Central memory CD4-positive, alpha-beta T cell (primary cell): ENCODE results near the gene PTTG1IP.

ENCODE experiments used
- DNase-seq: peaks from one replicate; pipeline ENCODE4 v3.0.0; 2022

Gene PTTG1IP

GRCh38 chr21:44862869-44863685 lies 10.4 kb downstream of the PTTG1IP start:
- DNase-seq: no peak

DNA sequence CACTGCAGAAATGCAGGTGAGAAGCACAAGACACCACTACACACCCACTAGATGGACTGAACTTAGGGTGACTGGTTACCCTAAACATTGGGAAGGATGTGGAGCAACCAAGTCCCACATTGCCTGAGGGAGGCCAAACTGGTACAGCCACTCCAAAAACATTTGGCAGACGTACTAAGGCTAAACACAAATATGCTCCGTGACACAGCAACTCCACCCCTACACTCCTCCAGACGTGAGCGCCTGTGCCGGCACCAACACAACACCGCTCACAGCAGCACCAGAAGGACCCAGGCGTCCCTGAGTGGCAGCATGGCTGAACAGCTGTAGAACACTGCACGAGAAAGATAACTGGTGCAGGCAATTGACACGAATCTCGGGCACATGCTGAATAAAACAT lies 14.7 kb downstream of the PTTG1IP start:
- no peak for DNase-seq

GRCh38 chr21:44858291-44858690 lies 15.2 kb downstream of the PTTG1IP start:
- no peak for DNase-seq

DNA sequence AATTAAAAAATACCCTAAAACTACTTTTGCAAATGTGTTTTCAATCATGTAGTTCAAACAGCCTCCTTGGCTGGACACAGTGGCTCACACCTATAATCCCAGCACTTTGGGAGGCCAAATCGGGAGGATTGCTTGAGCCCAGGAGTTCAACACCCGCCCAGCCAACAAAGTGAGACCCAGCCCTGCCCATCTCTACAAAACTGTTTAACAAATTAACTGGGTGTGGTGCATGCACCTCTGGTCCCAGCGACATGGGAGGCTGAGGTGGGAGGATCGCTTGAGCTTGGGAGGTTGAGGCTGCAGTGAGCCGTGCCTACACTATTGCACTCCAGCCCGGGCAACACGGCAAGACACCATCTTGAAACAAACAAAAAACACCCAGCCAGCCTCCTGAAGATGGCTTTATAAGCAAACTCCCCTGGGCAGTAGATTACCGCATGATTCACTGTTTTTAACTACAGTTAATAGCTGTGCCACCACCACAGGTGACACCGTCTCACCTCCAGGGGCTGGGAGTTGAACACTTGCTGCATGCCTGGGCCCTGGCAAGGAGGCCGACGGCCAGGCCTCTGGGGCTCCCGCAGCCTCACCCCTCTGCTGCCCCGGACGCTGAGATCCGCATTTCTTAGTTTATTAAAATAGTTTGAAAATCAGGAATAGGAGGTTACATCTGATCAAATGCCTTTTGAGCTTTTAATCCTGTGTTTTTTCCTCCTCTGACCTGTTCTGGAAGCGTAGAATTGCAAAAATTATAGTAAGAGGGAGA lies 16.2 kb downstream of the PTTG1IP start:
- no peak for DNase-seq

- no peak for DNase-seq
Observed at GRCh38 chr21:44856131-44856530, 17.4 kb downstream of the PTTG1IP start.

GRCh38 chr21:44855572-44855971 lies 17.9 kb downstream of the PTTG1IP start:
- DNase-seq: no peak

GRCh38 chr21:44854664-44855446 lies 18.6 kb downstream of the PTTG1IP start:
- no peak for DNase-seq

DNA sequence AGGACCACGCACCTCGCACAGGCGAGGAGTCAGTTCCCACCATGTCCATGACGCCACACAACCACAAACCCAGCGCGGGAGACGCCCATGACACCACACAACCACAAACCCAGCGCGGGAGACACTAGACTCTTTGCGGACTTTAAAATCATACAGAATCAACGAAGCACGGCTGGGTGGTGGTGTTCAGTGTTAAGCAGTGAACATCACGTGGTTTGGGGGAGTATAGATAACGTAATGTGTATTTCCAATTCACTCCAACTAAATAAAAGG lies 19.2 kb downstream of the PTTG1IP start:
- peak; percentile 19 for DNase-seq

DNA sequence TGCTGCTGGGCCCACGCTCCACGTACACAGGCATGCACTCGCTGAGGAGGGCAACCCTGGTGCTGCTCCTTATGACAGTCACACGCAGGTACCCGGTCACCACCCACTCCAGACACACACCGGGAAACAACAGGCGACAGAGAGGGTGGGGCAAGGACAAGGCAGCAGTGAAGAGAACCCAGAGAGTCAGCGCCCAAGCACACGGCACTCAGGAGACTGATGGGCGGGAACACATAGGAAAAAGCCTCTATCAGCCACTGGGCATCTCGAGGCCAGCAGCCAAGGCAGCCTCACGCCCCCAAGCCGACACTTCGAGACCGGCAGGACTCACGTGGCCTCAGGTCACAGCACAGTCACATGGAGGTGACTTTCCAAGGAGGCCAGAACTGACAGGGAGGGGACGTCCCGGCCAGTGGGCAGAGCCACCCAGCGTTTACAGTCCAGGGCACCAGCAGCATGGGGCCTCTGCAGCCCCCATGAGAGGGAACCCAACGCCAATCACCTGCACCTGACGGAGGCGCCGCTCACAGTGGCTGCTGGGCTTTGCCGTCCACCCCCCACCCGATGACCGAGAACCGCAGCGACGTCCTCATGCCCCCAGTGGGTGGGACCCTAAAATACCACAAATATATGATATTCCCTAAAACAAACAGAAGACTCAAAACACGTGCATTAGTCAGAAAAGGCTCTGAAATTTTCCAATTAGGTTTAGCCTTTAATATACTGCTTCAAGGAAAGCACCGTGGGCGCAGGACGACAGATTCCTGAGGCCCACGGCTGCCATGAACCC lies 19.7 kb downstream of the PTTG1IP start:
- DNase-seq: no peak

DNA sequence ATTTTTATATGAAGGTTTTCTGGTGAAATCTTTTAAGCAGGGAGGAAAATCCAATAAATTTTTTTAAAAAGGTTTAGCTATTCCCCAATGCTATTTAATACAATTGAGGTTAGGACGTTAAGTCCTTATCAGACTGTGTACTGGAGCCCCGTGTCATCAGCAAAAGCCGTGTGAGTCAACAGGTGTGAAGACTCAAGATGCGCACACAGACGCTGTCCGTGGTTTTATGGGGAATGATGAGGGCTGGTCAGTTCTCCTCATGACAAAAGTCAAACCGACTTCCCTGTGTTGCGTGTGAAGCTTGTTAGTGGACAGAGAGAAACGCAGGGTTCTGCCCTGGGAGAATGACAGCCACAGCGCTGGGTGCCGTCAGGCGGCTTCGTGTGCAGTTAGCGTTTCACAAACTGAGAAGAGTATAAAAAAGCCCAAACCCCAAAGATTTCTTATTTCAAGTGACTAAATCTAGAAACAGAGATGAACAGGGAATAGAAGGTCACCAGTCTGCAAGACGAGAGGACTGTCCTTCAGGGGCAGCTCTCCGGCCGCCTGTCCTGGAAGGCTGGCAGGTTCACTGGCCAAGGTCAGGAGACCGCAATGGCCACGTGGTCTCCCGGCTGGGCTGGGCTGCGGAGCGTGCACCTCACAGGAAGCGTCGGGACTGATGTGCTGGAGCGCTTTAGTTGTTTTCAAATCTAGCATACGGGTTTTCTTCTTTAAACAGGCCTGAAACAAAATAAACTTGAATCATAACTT lies 22.4 kb downstream of the PTTG1IP start:
- DNase-seq: no peak

DNA sequence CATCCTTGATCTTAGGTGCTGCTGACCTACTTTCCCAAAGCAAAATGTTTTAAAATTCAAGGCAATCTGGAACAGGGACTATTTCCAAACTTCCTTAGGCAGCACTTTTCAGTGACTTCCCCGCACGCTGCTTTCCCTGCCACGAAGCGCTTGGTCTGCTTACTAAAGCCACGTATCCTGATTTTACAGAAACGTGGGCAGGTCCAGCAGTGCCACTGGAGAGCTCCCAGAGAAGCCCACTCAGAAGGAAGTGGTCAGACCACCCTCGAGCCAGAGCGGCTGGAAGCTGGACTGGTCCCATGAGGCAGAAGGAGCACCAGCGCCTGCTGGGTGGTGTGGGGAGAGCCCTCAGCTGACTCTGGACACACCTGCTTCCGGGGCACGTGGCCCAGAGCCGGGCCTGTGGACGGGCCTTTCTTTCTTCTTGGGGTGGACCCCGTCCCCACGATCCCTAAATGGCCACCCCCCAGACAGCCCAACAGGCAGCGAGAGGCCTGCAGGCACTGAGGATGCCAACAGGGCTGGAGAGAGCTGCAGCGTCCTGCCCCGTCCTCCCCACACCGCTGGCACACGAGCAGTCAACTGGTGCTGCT lies 23.2 kb downstream of the PTTG1IP start:
- DNase-seq: no peak

- no peak for DNase-seq
Observed at GRCh38 chr21:44849616-44850130, 23.8 kb downstream of the PTTG1IP start.

DNA sequence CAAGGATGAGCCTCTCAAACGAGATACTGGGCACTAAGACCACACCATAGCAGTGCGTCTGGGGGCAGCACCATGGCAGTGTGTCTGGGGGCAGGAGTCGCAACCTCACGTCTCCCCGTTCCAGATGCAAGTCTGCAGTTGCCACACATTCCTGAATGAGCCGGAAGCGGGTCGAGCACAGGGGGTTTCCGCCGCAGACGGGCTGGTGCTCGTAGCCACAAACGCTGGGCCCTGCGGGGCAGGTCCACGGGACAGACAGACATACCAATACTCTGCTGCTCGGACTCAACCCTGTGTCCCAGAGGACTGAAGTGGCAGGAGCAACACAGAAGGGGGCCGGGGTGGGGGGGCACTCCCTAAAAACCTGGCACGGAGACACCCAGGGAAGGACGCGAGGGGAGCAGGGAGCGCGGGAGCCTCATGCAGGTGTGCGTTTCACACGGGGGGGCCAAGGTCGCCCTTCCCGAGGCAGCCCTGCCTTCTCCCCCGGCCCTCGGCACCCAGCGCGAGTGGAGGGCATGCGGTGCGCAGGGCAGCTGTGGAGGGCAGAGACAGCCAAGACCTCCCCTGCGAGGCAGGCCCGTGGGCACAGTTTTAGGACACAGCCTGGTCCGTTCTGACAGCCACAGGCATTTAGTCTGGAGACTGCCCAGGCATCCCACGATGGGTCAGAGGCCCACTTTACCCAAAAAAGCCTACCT lies 24.5 kb downstream of the PTTG1IP start:
- no peak for DNase-seq

GRCh38 chr21:44847261-44848056 lies 26.0 kb downstream of the PTTG1IP start:
- no peak for DNase-seq

- DNase-seq: peak; percentile 30
Observed at GRCh38 chr21:44846485-44847260, 26.8 kb downstream of the PTTG1IP start.

- no peak for DNase-seq
Observed at GRCh38 chr21:44846224-44846484, 27.3 kb downstream of the PTTG1IP start.

DNA sequence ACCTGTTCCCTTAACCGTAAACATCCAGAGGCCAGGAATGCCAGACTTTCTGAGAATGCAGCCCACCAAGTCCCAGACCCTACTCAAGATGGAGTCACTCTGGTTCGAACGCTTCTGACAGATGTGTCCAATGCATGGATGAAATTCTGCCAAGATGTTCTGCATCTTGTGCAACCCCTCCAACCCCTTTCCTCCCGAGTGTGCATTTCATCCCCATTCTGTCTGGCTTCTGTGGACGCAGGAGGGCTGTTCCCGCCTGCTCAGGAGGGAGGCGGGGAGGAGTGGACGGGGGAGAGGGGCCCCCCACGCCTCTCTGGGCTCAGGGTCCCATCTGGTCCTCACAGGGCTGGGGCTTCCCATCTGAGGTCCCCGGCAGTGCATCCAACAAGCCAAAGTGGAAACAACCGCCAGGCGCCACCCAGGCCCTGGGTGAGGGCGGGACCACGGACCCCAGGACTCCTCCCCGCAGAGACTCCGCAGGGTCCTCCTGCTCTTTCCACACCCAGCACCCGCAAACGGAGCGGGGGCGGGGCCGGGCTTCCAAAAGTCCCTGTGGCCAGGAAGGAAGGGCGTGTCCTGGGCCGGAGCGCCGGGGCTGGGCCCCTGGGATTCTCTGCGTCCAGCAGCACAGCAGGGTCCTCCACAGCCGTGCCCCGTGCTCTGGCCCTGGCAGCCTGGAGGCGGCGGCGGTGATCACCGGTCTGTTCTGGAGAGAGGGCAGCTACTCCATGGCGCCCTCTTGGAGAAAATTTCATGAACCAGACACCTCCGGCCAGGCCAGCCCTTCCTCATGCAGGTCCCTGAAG lies 27.9 kb downstream of the PTTG1IP start:
- peak; percentile 45 for DNase-seq

GRCh38 chr21:44844256-44844655 lies 29.2 kb downstream of the PTTG1IP start:
- DNase-seq: no peak
